Measurements from ENCODE around the gene IFT43.

The IFT43 gene

DNA sequence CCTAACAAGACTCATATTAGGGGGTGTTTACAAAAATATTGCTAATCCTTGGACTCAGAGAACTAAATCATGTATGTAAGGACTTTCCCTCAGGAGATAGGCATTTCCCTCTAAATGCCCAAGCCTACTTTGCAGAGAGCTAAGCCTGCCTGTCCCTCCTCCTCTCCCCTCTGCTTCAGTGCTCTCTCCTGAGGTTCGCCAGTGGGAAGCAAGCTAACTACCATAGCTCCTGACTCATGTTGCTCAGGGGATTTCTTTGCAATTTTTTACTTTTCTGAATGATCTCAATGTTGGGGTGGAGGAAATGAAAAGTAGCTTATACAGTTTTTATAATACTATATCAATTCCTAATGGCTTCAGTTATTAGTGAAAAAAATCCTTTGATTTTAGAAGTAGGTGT is 29.6 kb downstream of the IFT43 start:
- no peak for TF ChIP-seq ZNF274 (IDR thresholded peaks at IDR 0.05; ENCODE audit: low read depth, low read length)
- no peak overlapping the region for H3K4me3 ChIP-seq (ENCODE audit: low read length)

DNA sequence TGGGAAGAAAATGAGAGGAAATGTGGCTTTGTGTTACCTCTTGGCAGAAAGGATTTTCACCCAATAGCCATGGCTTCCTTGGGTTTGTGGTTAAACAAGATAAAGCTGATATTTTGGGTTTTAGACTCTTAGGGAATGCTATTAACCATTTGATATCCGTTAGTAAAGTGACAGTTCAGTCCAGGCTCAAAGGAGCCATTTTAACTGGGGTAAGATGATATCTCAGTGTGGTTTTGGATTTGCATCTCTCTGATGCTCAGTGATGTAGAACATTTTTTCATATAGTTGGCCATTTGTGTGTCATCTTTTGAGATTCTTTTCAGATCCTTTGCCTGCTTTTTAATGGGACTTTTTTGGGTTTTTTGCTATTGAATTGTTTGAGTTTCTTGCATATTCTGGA is 30.1 kb downstream of the IFT43 start:
- H3K4me3 ChIP-seq (ENCODE audit: low read length), result no peak overlapping the region

DNA sequence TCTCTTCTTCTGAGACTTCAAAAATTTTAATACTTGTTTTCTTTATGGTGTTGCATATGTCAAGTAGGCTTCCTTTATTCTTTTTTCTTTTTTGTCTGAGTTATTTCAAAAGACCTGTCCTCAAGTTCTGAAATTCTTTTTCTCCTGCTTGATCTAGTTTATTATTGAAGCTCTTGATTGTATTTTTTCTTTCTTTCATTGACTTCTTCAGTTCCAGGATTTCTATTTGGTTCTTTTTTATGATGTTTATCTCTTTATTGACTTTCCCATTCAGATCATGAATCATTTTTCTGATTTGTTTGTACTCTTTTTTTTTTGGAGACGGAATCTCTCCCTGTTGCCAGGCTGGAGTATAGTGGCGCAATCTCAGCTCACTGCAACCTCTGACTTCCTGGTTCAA is 34.1 kb downstream of the IFT43 start:
- no peak for TF ChIP-seq ZNF274 (IDR thresholded peaks at IDR 0.05; ENCODE audit: low read depth, low read length)
- H3K4me3 ChIP-seq (ENCODE audit: low read length), result no peak overlapping the region

More for the DNA sequence above, 30.1 kb downstream of the IFT43 start:
- no peak for TF ChIP-seq ZNF274 (IDR thresholded peaks at IDR 0.05; ENCODE audit: low read depth, low read length)

DNA sequence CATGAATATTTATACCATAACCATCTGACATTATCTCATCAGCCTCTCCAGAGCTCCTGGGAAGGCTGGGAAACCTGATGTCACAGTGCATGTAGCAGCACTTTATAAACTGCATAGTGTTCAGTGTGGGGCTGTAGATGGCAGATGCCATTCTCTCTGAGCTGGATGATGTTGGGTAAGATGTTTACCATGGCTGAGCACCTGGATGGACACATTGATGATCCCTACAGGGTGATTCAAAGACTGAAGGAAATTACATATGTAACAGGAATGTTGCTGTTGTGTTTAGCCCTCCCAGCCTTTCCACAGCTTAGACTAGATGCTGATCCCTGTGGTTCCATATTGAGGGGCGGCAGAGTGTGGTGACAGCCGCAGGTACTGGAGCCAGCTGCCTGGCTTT is 37.4 kb downstream of the IFT43 start:
- TF ChIP-seq ZNF274 (IDR thresholded peaks at IDR 0.05; ENCODE audit: low read depth, low read length), result no peak
- no peak overlapping the region for H3K4me3 ChIP-seq (ENCODE audit: low read length)

DNA sequence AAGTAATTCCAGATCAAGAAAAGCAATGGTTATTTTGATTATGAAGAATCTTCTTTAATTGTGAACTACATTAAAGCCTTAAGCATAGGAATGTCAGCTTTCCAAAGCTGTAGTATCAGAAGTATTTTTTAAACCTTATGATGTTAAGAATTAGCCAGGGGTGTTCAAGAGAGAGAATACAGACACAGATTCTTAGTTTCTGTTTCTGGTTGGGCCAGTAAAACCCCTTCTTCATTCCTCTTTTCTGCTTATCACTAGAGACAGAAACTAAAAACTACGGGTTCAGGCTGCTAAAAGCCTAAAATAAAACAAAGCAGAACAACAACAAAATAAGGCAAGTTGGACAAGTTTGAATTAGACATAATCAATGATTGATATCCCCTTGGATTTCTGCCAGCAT is 38.2 kb downstream of the IFT43 start:
- no peak overlapping the region for H3K4me3 ChIP-seq (ENCODE audit: low read length)
- TF ChIP-seq ZNF274 (IDR thresholded peaks at IDR 0.05; ENCODE audit: low read depth, low read length), result no peak

DNA sequence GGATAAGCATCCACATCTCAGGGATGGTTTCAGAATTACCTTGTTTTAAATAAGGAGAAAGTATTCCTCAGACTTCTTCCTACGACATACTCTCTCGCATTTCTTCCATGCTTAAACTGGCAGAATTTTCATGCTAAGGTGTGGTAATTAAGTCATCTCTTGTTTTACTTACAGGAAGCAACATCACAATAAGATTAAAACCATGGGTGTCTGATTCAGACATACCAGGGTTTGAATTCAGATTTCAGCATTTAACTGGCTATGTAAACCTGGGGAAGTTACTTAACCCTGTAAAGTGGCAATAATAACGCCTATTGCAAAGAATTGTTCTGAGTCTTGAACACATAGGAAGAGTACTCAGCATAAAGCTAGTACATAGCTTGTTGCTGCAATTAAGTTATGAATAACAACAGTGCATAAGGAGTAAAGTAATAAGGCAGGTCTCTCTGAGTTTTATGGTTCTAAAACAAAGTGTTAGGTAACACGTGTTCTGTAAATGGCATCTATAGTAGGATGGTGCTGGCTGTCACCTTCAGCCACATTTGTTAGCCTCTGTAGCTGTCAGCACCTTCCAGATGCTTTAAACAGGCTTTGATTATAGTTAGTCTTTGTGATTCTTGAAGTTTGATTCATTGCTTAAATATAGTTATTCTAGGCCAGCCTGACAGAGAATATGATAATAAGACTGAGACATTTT is 38.8 kb downstream of the IFT43 start:
- no peak overlapping the region for H3K4me3 ChIP-seq (ENCODE audit: low read length)
- no peak for TF ChIP-seq ZNF274 (IDR thresholded peaks at IDR 0.05; ENCODE audit: low read depth, low read length)

GRCh38 chr14:76034566-76034965 is 49.0 kb downstream of the IFT43 start:
- no peak for TF ChIP-seq ZNF274 (IDR thresholded peaks at IDR 0.05; ENCODE audit: low read depth, low read length)
- H3K4me3 ChIP-seq (ENCODE audit: low read length), result no peak overlapping the region

- TF ChIP-seq ZNF274 (IDR thresholded peaks at IDR 0.05; ENCODE audit: low read depth, low read length), result no peak
- H3K4me3 ChIP-seq (ENCODE audit: low read length), result no peak overlapping the region
These were observed 55.1 kb downstream of the IFT43 start for GRCh38 chr14:76040704-76041103.

DNA sequence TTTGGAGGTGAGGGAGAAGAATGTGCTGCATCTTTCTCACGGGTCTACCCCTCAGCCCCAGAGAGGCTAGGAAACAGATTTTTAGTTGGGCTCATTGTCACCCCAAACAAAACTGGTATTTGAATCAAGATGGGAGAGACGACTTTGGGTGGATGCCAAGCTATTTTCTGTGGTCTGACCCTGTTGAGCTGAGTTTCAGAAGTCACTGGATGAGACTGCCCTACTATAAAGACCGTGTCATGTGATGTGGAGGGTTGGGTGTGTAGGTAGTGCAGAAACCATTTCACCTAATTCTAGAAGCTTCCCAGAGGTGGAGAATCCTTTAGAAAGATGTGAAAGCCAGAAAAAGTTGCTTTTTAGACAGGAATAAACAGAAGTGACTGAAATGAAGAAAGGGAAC is 60.2 kb downstream of the IFT43 start:
- no peak overlapping the region for H3K4me3 ChIP-seq (ENCODE audit: low read length)
- no peak for TF ChIP-seq ZNF274 (IDR thresholded peaks at IDR 0.05; ENCODE audit: low read depth, low read length)

GRCh38 chr14:76050250-76050649 is 64.7 kb downstream of the IFT43 start:
- no peak overlapping the region for H3K4me3 ChIP-seq (ENCODE audit: low read length)
- TF ChIP-seq ZNF274 (IDR thresholded peaks at IDR 0.05; ENCODE audit: low read depth, low read length), result no peak

GRCh38 chr14:76050797-76051392 is 65.3 kb downstream of the IFT43 start:
- TF ChIP-seq ZNF274 (IDR thresholded peaks at IDR 0.05; ENCODE audit: low read depth, low read length), result no peak
- no peak overlapping the region for H3K4me3 ChIP-seq (ENCODE audit: low read length)

DNA sequence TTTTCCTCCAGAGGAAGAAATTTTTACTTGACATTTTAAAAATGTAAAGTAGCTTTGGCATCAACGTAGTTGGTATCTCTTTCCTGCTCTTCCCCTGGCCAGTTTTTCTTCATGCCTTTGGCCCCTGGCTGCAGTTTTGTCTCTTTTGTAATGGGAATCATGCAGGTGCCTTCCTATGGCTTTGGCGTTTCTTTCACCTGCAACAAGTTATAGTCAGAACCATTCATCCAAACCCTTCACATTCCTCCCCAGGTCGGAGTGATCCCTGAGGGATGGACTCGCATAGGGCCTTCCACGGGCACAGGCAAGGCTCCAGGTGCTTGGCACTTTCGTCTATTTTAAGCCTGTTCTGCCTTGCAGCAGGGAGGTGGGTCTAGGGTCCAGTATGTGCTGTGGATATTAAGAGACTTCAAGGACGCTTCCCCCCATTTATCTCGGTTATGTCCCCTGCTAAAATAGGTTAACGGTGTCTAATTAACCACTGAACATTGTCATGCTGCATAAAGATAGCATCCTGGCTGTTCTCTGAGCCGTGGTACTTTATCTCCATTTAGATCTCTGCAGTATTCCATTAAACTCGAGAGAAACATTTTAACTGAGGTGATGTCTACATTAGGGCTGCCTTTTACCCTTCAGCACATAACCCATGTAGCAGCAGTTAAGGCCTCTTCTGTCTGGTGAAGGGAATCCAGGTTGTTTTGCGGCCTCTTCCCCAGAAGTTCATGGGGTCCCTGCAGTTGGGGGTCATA is 66.3 kb downstream of the IFT43 start:
- H3K4me3 ChIP-seq (ENCODE audit: low read length), result no peak overlapping the region
- TF ChIP-seq ZNF274 (IDR thresholded peaks at IDR 0.05; ENCODE audit: low read depth, low read length), result no peak

- no peak overlapping the region for H3K4me3 ChIP-seq (ENCODE audit: low read length)
- no peak for TF ChIP-seq ZNF274 (IDR thresholded peaks at IDR 0.05; ENCODE audit: low read depth, low read length)
These were observed 68.2 kb downstream of the IFT43 start for GRCh38 chr14:76053572-76054355.

- no peak overlapping the region for H3K4me3 ChIP-seq (ENCODE audit: low read length)
- no peak for TF ChIP-seq ZNF274 (IDR thresholded peaks at IDR 0.05; ENCODE audit: low read depth, low read length)
These were observed 69.8 kb downstream of the IFT43 start for GRCh38 chr14:76055330-76055729.
